Keratinocyte (primary cell): Measurements from ENCODE around the gene VAMP1. TPM values are rescaled to one million over a fixed set of nuclear protein-coding genes. Genes with fewer than 3 reads are reported as not detected.
"Not testable (repeated sequence)": the region's sequence is repeated elsewhere in the genome, so short reads cannot be mapped to it uniquely, and the experiment has no call there.

Experiments used
- DNase-seq: peaks from one replicate; pipeline ENCODE4 v3.0.0-alpha.2; 2011; ENCODE audit warnings: low read depth, missing footprints, low spot score
- FAIRE-seq: peaks from 2 replicates; lab custom pipeline; 2011; peaks lifted over from hg19 to GRCh38; lab: Jason Lieb, UNC
- H2AFZ ChIP-seq: 2 replicates; pipeline ENCODE4 v1.6.0; 2012; ENCODE audit warnings: low read length, control low read depth, inconsistent platforms; ENCODE audit not compliant: control insufficient read depth
- H3K27ac ChIP-seq: 2 replicates; pipeline ENCODE4 v1.5.1; 2011; ENCODE audit warnings: low read length; ENCODE audit not compliant: control insufficient read depth, insufficient read depth
- H3K27me3 ChIP-seq: 3 replicates; pipeline ENCODE4 v1.6.0; 2011; ENCODE audit warnings: low read length; ENCODE audit not compliant: control insufficient read depth, insufficient read depth; ENCODE audit errors: extremely low read depth
- H3K36me3 ChIP-seq, 2 experiments: 2 replicates in 1 of 2; 3 replicates in 1 of 2; pipeline ENCODE4 v1.5.1; 2011; ENCODE audit warnings: low read length in 2 of 2, mild to moderate bottlenecking in 1 of 2; ENCODE audit not compliant: control insufficient read depth in 2 of 2, insufficient read depth in 2 of 2; ENCODE audit errors: extremely low read depth in 1 of 2
- H3K4me1 ChIP-seq: 3 replicates; pipeline ENCODE4 v1.5.1; 2011; ENCODE audit warnings: low read length; ENCODE audit not compliant: control insufficient read depth, insufficient read depth; ENCODE audit errors: extremely low read depth
- H3K4me2 ChIP-seq: 3 replicates; pipeline ENCODE4 v1.6.0; 2011; ENCODE audit warnings: low read depth, low read length; ENCODE audit not compliant: control insufficient read depth, insufficient read depth; ENCODE audit errors: extremely low read depth
- H3K4me3 ChIP-seq, 3 experiments: fragments of 200-600 bp in 1 of 3; sonication (generic) in 1 of 3; 2 replicates in 2 of 3; 3 replicates in 1 of 3; pipeline ENCODE4 v1.5.1; 2011 to 2016; ENCODE audit warnings: low read length in 3 of 3, mild to moderate bottlenecking in 3 of 3, control low read depth in 2 of 3, inconsistent platforms in 1 of 3, low read depth in 1 of 3, mixed read lengths in 1 of 3, mixed run types in 1 of 3, moderate library complexity in 1 of 3; ENCODE audit not compliant: control insufficient read depth in 2 of 3, insufficient read depth in 2 of 3; ENCODE audit errors: extremely low read depth in 1 of 3
- H3K79me2 ChIP-seq: 2 replicates; pipeline ENCODE4 v1.6.0; 2012; ENCODE audit warnings: low read length; ENCODE audit not compliant: control insufficient read depth, insufficient read depth
- H3K9ac ChIP-seq: 3 replicates; pipeline ENCODE4 v1.6.0; 2011; ENCODE audit warnings: low read length; ENCODE audit not compliant: control insufficient read depth, insufficient read depth; ENCODE audit errors: extremely low read depth
- H3K9me1 ChIP-seq: 3 replicates; pipeline ENCODE4 v1.6.0; 2011; ENCODE audit warnings: low read length; ENCODE audit not compliant: control insufficient read depth, insufficient read depth; ENCODE audit errors: extremely low read depth
- H3K9me3 ChIP-seq: 2 replicates; pipeline ENCODE4 v1.5.1; 2012; ENCODE audit warnings: low read depth, low read length; ENCODE audit not compliant: control insufficient read depth
- H4K20me1 ChIP-seq: 3 replicates; pipeline ENCODE4 v1.6.0; 2011; ENCODE audit warnings: low read length; ENCODE audit not compliant: control insufficient read depth, insufficient read depth; ENCODE audit errors: extremely low read depth
- CTCF ChIP-seq, 3 experiments: IDR thresholded peaks in 1 of 3; conservative IDR thresholded peaks in 1 of 3; optimal IDR thresholded peaks in 1 of 3; 2 replicates in 2 of 3; 3 replicates in 1 of 3; pipeline versions ENCODE3 to v1.5.1; 2011; ENCODE audit warnings: low read length in 3 of 3, mild to moderate bottlenecking in 3 of 3, moderate library complexity in 2 of 3, control low read depth in 1 of 3, inconsistent platforms in 1 of 3; ENCODE audit not compliant: insufficient read depth in 2 of 3; ENCODE audit errors: extremely low read depth in 1 of 3
- EZH2 ChIP-seq: IDR thresholded peaks from one replicate; pipeline ENCODE4 v1.6.1; 2012; ENCODE audit warnings: inconsistent platforms, mild to moderate bottlenecking, low read length, moderate library complexity
- dilution Hi-C: fragments of 300-500 bp; cut with MboI; formaldehyde crosslinking; loops from one replicate; pipeline ENCODE4 v1.7.0; 2020; ENCODE audit warnings: low sequenced_read_pairs; ENCODE audit not compliant: extremely low pct_ligation_motif_present
- polyA plus RNA-seq, 5 experiments: library from polyadenylated mRNA; depleted of rRNA in 3 of 5; stranded (reverse) in 3 of 5; stranded (forward) in 1 of 5; unstranded in 1 of 5; fragments of >200 nt; gene quantifications; 1 replicate in 1 of 5; 2 replicates in 3 of 5; 3 replicates in 1 of 5; pipeline versions ENCODE4 v1.2.1 to v1.2.3, GENCODE V29; 2011 to 2012; ENCODE audit warnings: missing spikeins in 2 of 5, low read depth in 1 of 5, low replicate concordance in 1 of 5

The VAMP1 gene
- polyA plus RNA-seq, 1 donor (not counting 4 experiments of a cell fraction or from before 2014, with no cell fraction given), result 6.7 TPM

- peaks cover 15% of the 10 kb centered on the region for H3K4me1 ChIP-seq
- H3K27me3 ChIP-seq, result no peaks in the 10 kb centered on the region
- dilution Hi-C loops, result no loop called here
- no peaks in the 10 kb centered on the region for H3K36me3 ChIP-seq
- H3K9me3 ChIP-seq, result no peaks in the 10 kb centered on the region
- no peaks in the 10 kb centered on the region for H4K20me1 ChIP-seq
- peak overlapping the region; percentile 35 for H3K9ac ChIP-seq
- H2AFZ ChIP-seq, result peak overlapping the region; percentile 51
- DNase-seq (peak; percentile 73), FAIRE-seq (peak; percentile 87)
- H3K9me1 ChIP-seq, result no peaks in the 10 kb centered on the region
- no peaks in the 10 kb centered on the region for H3K79me2 ChIP-seq
- peak overlapping the region; percentile 39 for H3K27ac ChIP-seq
- peak overlapping the region; percentile 66 for H3K4me2 ChIP-seq
- TF ChIP-seq CTCF (optimal IDR thresholded peaks at IDR 0.05 in 1 of 3, IDR thresholded peaks at IDR 0.05 in 1 of 3, conservative IDR thresholded peaks at IDR 0.05 in 1 of 3; ENCODE audit: extremely low read depth in 1 of 3, insufficient read depth in 2 of 3, low read length in 3 of 3), result peak in 1 of 3 experiments; percentile 12
- TF ChIP-seq EZH2, result no peak
- H3K4me3 ChIP-seq, result peak overlapping the region in 2 of 3 experiments; percentile 30 to 52
These were observed 40.1 kb downstream of the VAMP1 start for GRCh38 chr12:6430124-6430989.

- Histone ChIP-seq H3K9ac (no peak overlapping the region), H3K4me2 (no peak overlapping the region), H3K27me3 (no peaks in the 10 kb centered on the region), H3K9me3 (no peaks in the 10 kb centered on the region), H2AFZ (no peak overlapping the region), H3K4me3 (no peak overlapping the region), H4K20me1 (no peaks in the 10 kb centered on the region), H3K9me1 (no peaks in the 10 kb centered on the region), H3K4me1 (peaks cover 15% of the 10 kb centered on the region), H3K27ac (no peak overlapping the region), H3K36me3 (no peaks in the 10 kb centered on the region), H3K79me2 (no peaks in the 10 kb centered on the region)
- no peak for FAIRE-seq
- dilution Hi-C loops, result no loop called here
- TF ChIP-seq CTCF (optimal IDR thresholded peaks at IDR 0.05 in 1 of 3, IDR thresholded peaks at IDR 0.05 in 1 of 3, conservative IDR thresholded peaks at IDR 0.05 in 1 of 3; ENCODE audit: extremely low read depth in 1 of 3, insufficient read depth in 2 of 3, low read length in 3 of 3), result no peak
- no peak for TF ChIP-seq EZH2
- DNase-seq, result no peak
These were observed 42.2 kb downstream of the VAMP1 start for GRCh38 chr12:6428326-6428725.

- peaks cover 15% of the 10 kb centered on the region for H3K4me1 ChIP-seq
- H2AFZ ChIP-seq, DNase-seq, H3K27me3 ChIP-seq, H3K4me2 ChIP-seq, dilution Hi-C loops, H3K9me1 ChIP-seq, H3K27ac ChIP-seq, H3K79me2 ChIP-seq, H4K20me1 ChIP-seq, H3K9me3 ChIP-seq, H3K36me3 ChIP-seq, H3K4me3 ChIP-seq, H3K9ac ChIP-seq, FAIRE-seq: not testable (repeated sequence)
These were observed 42.7 kb downstream of the VAMP1 start for GRCh38 chr12:6427796-6428195.
